ENCODE measurements around the gene TFPI.

TFPI gene

GRCh38 chr2:187421519-187421918 lies 132.7 kb downstream of the TFPI start:
- H3K36me3 ChIP-seq (ENCODE audit: insufficient read depth, low read length): no peaks in the 10 kb centered on the region
- no peak overlapping the region for H3K9ac ChIP-seq (ENCODE audit: low read length)
- no peaks in the 10 kb centered on the region for H3K27me3 ChIP-seq (ENCODE audit: control insufficient read depth in 1 of 2, insufficient read depth in 2 of 2, low read length in 2 of 2)
- H3K27ac ChIP-seq (ENCODE audit: low read depth, low read length): no peak overlapping the region
- H3K9me3 ChIP-seq (ENCODE audit: low read length): no peaks in the 10 kb centered on the region
- no peaks in the 10 kb centered on the region for H3K4me1 ChIP-seq (ENCODE audit: insufficient read depth, low read length)
- H3K4me3 ChIP-seq (ENCODE audit: low read depth in 1 of 2, low read length in 2 of 2): no peak overlapping the region

GRCh38 chr2:187419808-187420207 lies 134.4 kb downstream of the TFPI start:
- Histone ChIP-seq H3K36me3 (ENCODE audit: insufficient read depth, low read length) (no peaks in the 10 kb centered on the region), H3K27me3 (ENCODE audit: control insufficient read depth in 1 of 2, insufficient read depth in 2 of 2, low read length in 2 of 2) (no peaks in the 10 kb centered on the region), H3K9ac (ENCODE audit: low read length) (no peak overlapping the region), H3K27ac (ENCODE audit: low read depth, low read length) (no peak overlapping the region), H3K9me3 (ENCODE audit: low read length) (no peaks in the 10 kb centered on the region), H3K4me3 (ENCODE audit: low read depth in 1 of 2, low read length in 2 of 2) (no peak overlapping the region), H3K4me1 (ENCODE audit: insufficient read depth, low read length) (no peaks in the 10 kb centered on the region)

- Histone ChIP-seq H3K36me3 (ENCODE audit: insufficient read depth, low read length) (no peaks in the 10 kb centered on the region), H3K27me3 (ENCODE audit: control insufficient read depth in 1 of 2, insufficient read depth in 2 of 2, low read length in 2 of 2) (no peaks in the 10 kb centered on the region), H3K27ac (ENCODE audit: low read depth, low read length) (no peak overlapping the region), H3K4me3 (ENCODE audit: low read depth in 1 of 2, low read length in 2 of 2) (no peak overlapping the region), H3K9ac (ENCODE audit: low read length) (no peak overlapping the region), H3K9me3 (ENCODE audit: low read length) (no peaks in the 10 kb centered on the region), H3K4me1 (ENCODE audit: insufficient read depth, low read length) (no peaks in the 10 kb centered on the region)
These were observed 138.8 kb downstream of the TFPI start for GRCh38 chr2:187415449-187415848.
